ENCODE measurements around the gene RAB3A.

DNA sequence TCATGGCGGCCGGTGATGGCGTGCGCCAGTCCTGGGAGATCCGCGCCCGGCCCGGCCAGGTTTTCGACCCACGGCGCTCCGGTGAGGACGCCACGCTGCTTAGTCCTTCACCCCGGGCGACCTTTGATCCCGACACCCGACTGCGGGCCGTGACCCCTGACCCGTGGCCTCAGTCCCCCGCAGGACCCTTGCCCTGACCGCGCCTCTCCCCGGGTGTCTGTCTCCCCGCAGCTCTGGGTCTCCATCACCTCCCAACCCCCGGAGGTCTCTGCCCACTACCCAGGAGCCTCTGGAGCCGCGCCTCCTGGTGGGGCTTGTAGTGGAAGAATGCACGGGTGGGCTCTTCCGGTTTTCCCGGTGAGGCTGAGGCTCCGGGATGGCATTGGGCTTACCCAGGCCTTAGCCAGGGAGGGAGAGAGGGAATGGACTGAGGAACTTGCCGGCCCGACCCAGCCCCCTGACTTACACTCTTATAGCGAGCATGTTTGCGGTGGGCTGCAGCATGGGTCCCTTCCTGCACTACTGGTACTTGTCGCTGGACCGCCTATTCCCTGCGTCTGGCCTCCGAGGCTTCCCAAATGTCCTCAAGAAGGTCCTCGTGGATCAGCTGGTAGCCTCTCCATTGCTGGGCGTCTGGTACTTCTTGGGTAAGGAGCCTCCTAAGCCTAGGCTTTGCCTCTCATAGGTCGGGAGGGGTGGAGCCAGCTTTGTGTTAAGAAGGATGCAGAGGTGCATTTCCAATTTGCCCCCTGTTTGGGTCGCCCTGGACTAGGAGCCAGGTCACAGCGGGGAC, 10.3 kb downstream of the RAB3A start:
- TF ChIP-seq POLR2A (IDR thresholded peaks at IDR 0.05) (no peak), CTCF (IDR thresholded peaks at IDR 0.05) (no peak)
